ENCODE results near the gene DLG1. TPM values are rescaled to one million over a fixed set of nuclear protein-coding genes. Genes with fewer than 3 reads are reported as not detected.

DLG1 gene
- total and polyA plus RNA-seq, 2 donors (not counting 1 experiment from before 2014, with no cell fraction given): 47.7 to 53.0 TPM

DNA sequence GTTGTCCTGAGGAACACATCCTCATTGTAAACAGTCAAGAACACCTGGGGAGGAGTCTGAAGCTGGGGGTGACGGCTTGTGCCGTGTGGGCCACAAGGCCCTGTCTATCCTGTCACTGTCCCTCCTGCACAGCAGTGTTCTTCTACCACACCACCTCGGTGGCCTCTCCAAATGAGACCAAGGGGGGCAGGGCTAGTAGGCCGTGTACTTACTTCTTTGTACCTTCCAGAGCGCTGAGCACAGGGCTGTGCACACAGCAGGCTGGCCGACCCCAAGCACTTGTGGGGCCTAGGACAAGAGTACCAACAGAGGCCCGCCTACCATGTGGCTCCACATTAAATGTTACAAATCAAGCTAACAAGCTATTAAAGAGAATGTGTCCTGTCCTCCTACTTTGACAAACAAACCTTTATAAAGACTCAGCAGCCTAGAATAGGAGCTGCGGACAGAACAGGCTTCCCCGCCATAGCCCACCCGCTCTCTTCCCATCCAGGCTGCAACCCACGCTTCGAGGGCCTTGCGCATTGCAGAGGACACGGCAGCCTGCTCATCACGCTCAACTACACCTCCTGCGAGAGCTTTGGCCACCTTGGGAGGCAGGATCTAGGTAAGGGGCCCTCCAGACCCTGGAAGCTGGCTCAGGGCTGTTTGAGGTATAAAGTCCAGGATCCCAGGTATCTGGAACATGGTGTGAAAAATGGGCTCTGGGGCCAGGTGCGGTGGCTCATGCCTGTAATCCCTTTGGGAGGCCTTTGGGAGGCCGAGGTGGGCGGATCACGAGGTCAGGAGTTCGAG is 299.2 kb downstream of the DLG1 start:
- H3K36me3 ChIP-seq (ENCODE audit: control insufficient read depth, insufficient read depth, low read length): no peaks in the 10 kb centered on the region
- H2AFZ ChIP-seq (ENCODE audit: low read length): no peak overlapping the region
- no peaks in the 10 kb centered on the region for H3K9me3 ChIP-seq (ENCODE audit: control insufficient read depth, insufficient read depth, low read depth, low read length)
- H3K27me3 ChIP-seq (ENCODE audit: control insufficient read depth, insufficient read depth, low read length): no peaks in the 10 kb centered on the region
- DNase-seq (ENCODE audit: low read depth in 2 of 2): no peak
- TF ChIP-seq EZH2 (IDR thresholded peaks at IDR 0.05; ENCODE audit: low read length, missing control alignments): no peak
- TF ChIP-seq, protein P1, sequence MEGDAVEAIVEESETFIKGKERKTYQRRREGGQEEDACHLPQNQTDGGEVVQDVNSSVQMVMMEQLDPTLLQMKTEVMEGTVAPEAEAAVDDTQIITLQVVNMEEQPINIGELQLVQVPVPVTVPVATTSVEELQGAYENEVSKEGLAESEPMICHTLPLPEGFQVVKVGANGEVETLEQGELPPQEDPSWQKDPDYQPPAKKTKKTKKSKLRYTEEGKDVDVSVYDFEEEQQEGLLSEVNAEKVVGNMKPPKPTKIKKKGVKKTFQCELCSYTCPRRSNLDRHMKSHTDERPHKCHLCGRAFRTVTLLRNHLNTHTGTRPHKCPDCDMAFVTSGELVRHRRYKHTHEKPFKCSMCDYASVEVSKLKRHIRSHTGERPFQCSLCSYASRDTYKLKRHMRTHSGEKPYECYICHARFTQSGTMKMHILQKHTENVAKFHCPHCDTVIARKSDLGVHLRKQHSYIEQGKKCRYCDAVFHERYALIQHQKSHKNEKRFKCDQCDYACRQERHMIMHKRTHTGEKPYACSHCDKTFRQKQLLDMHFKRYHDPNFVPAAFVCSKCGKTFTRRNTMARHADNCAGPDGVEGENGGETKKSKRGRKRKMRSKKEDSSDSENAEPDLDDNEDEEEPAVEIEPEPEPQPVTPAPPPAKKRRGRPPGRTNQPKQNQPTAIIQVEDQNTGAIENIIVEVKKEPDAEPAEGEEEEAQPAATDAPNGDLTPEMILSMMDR (conservative IDR thresholded peaks at IDR 0.05 in 1 of 2, IDR thresholded peaks at IDR 0.05 in 1 of 2; ENCODE audit: low read depth in 1 of 2, low read length in 2 of 2): no peak
- H3K79me2 ChIP-seq (ENCODE audit: control insufficient read depth, insufficient read depth, low read length): no peaks in the 10 kb centered on the region
- no peak overlapping the region for H3K4me3 ChIP-seq (replicated peaks in 1 of 4; ENCODE audit: control extremely low read depth in 1 of 4, insufficient read depth in 1 of 4, low read depth in 3 of 4, low read length in 4 of 4)
- H3K27ac ChIP-seq (ENCODE audit: insufficient read depth, low read length): no peak overlapping the region
- no peaks in the 10 kb centered on the region for H3K4me1 ChIP-seq (ENCODE audit: control insufficient read depth, extremely low read depth, insufficient read depth, low read length)
- H4K20me1 ChIP-seq (ENCODE audit: control insufficient read depth, extremely low read depth, insufficient read depth, low read length): no peaks in the 10 kb centered on the region
- H3K4me2 ChIP-seq (ENCODE audit: extremely low read depth, insufficient read depth, low read length): no peak overlapping the region
- H3K9ac ChIP-seq (ENCODE audit: insufficient read depth, low read length): no peak overlapping the region

DNA sequence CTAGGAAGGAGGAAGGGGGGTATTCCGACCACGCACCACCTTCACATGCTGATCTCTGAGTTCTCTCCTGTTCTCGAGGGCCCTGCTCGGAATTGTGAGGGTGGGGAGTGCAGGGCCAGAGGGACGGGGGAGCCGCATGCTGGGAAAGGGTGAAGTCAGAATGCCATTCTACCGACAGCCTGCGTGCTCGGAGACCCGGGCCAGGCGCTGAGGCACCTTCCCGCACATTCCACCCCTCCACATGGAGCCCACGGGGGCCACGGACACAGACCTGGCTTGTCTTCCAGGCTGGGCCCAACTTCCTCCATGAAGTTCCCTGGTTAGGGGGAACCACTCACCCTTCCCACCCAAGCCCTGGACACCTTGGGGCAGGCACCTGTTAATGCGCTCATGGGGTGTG is 301.1 kb downstream of the DLG1 start:
- TF ChIP-seq, protein P1 (conservative IDR thresholded peaks at IDR 0.05 in 1 of 2, IDR thresholded peaks at IDR 0.05 in 1 of 2; ENCODE audit: low read depth in 1 of 2, low read length in 2 of 2): no peak
- no peak overlapping the region for H2AFZ ChIP-seq (ENCODE audit: low read length)
- no peak for DNase-seq (ENCODE audit: low read depth in 2 of 2)

DNA sequence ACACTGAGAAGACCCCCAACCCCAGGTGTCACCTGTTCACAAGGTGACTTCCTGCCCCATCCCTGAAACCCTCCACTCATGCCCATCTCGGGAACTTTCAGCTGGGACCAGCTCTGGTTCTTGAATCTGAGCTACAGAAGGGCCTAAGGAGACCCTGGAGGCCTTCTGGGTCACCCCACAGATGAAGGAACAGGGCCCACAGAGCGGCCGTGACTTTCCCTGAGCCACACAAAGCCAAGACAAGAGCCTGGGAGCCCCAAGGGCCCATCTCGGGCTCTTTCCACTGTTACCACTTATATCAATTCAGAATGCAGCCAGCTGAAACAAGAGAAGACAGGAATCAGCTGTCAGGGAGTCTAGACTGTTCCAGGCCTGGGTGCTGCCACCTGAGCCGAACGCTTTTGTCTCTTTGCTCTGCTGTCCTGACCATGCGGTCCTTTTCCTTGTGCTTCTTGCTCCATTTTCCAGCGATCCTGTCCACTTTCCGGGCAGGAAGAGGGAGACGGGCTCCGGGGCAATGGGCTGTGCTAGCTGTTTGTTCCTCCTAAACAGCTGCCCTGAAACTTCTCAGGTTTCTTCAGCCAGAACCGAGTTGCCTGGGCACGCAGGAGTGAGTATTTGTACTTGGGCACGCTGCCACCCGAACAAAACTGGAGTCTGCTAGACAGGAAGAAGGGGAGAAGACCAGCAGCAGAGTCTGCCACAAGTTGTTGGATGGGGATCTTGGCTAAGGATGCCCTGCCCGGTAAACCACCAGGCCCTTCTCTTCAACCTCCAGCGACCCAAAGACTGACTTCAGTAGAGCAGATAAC is 301.8 kb downstream of the DLG1 start:
- H4K20me1 ChIP-seq (ENCODE audit: control insufficient read depth, extremely low read depth, insufficient read depth, low read length): no peaks in the 10 kb centered on the region
- no peak overlapping the region for H3K4me3 ChIP-seq (replicated peaks in 1 of 4; ENCODE audit: control extremely low read depth in 1 of 4, insufficient read depth in 1 of 4, low read depth in 3 of 4, low read length in 4 of 4)
- no peak for DNase-seq (ENCODE audit: low read depth in 2 of 2)
- H3K27ac ChIP-seq (ENCODE audit: insufficient read depth, low read length): no peak overlapping the region
- no peak overlapping the region for H3K9ac ChIP-seq (ENCODE audit: insufficient read depth, low read length)
- no peak overlapping the region for H3K4me2 ChIP-seq (ENCODE audit: extremely low read depth, insufficient read depth, low read length)
- peaks cover 2% of the 10 kb centered on the region for H3K27me3 ChIP-seq (ENCODE audit: control insufficient read depth, insufficient read depth, low read length)
- no peaks in the 10 kb centered on the region for H3K4me1 ChIP-seq (ENCODE audit: control insufficient read depth, extremely low read depth, insufficient read depth, low read length)
- H3K79me2 ChIP-seq (ENCODE audit: control insufficient read depth, insufficient read depth, low read length): no peaks in the 10 kb centered on the region
- H3K9me3 ChIP-seq (ENCODE audit: control insufficient read depth, insufficient read depth, low read depth, low read length): no peaks in the 10 kb centered on the region
- no peak overlapping the region for H2AFZ ChIP-seq (ENCODE audit: low read length)
- TF ChIP-seq, protein P1 (conservative IDR thresholded peaks at IDR 0.05 in 1 of 2, IDR thresholded peaks at IDR 0.05 in 1 of 2; ENCODE audit: low read depth in 1 of 2, low read length in 2 of 2): no peak
- TF ChIP-seq EZH2 (IDR thresholded peaks at IDR 0.05; ENCODE audit: low read length, missing control alignments): no peak
- no peaks in the 10 kb centered on the region for H3K36me3 ChIP-seq (ENCODE audit: control insufficient read depth, insufficient read depth, low read length)

More for the DNA sequence above, 301.1 kb downstream of the DLG1 start:
- H3K27me3 ChIP-seq (ENCODE audit: control insufficient read depth, insufficient read depth, low read length): peaks cover 2% of the 10 kb centered on the region
- H3K9ac ChIP-seq (ENCODE audit: insufficient read depth, low read length): no peak overlapping the region
- no peaks in the 10 kb centered on the region for H4K20me1 ChIP-seq (ENCODE audit: control insufficient read depth, extremely low read depth, insufficient read depth, low read length)
- no peak overlapping the region for H3K4me3 ChIP-seq (replicated peaks in 1 of 4; ENCODE audit: control extremely low read depth in 1 of 4, insufficient read depth in 1 of 4, low read depth in 3 of 4, low read length in 4 of 4)
- no peaks in the 10 kb centered on the region for H3K79me2 ChIP-seq (ENCODE audit: control insufficient read depth, insufficient read depth, low read length)
- H3K36me3 ChIP-seq (ENCODE audit: control insufficient read depth, insufficient read depth, low read length): no peaks in the 10 kb centered on the region
- no peaks in the 10 kb centered on the region for H3K4me1 ChIP-seq (ENCODE audit: control insufficient read depth, extremely low read depth, insufficient read depth, low read length)
- no peak overlapping the region for H3K27ac ChIP-seq (ENCODE audit: insufficient read depth, low read length)
- no peaks in the 10 kb centered on the region for H3K9me3 ChIP-seq (ENCODE audit: control insufficient read depth, insufficient read depth, low read depth, low read length)
- no peak overlapping the region for H3K4me2 ChIP-seq (ENCODE audit: extremely low read depth, insufficient read depth, low read length)

All from fibroblast of lung (primary cell).